ENCODE data around the gene PTPRE.

PTPRE gene

GRCh38 chr10:127860592-127860991, 46.3 kb upstream of the PTPRE start:
- H3K9me3 ChIP-seq (ENCODE audit: control insufficient read depth, insufficient read depth, low read depth, low read length): no peaks in the 10 kb centered on the region; the same call in 1 of the 2 replicates
- H3K27ac ChIP-seq (ENCODE audit: extremely low read depth, low read depth, low read length): no peak overlapping the region
- no peak for TF ChIP-seq ZBTB26 (tag by site-specific recombination; optimal IDR thresholded peaks at IDR 0.05)
- no peak for TF ChIP-seq GLI2 (tag by site-specific recombination; IDR thresholded peaks at IDR 0.05; ENCODE audit: borderline replicate concordance, low read depth)
- no peak for TF ChIP-seq SALL2 (tag by site-specific recombination; IDR thresholded peaks at IDR 0.05; ENCODE audit: borderline replicate concordance)
- TF ChIP-seq GLIS2 (tag by site-specific recombination; IDR thresholded peaks at IDR 0.05): no peak
- TF ChIP-seq ZNF146 (tag by site-specific recombination; IDR thresholded peaks at IDR 0.05): no peak
- TF ChIP-seq ZEB2 (tag by site-specific recombination; IDR thresholded peaks at IDR 0.05): no peak
- TF ChIP-seq ZNF169 (tag by site-specific recombination; IDR thresholded peaks at IDR 0.05): no peak
- TF ChIP-seq ZNF596 (tag by site-specific recombination; IDR thresholded peaks at IDR 0.05): no peak
- no peak for TF ChIP-seq ZNF792 (tag by site-specific recombination; IDR thresholded peaks at IDR 0.05)
- TF ChIP-seq ZNF10 (tag by site-specific recombination; IDR thresholded peaks at IDR 0.05): no peak
- no peak for TF ChIP-seq ZNF416 (tag by site-specific recombination; IDR thresholded peaks at IDR 0.05)
- no peak for TF ChIP-seq YY1 (tag by site-specific recombination; IDR thresholded peaks at IDR 0.05)
- TF ChIP-seq ZNF561 (tag by site-specific recombination; IDR thresholded peaks at IDR 0.05; ENCODE audit: borderline replicate concordance): no peak
- TF ChIP-seq PBX3 (CRISPR knock-in tag; IDR thresholded peaks at IDR 0.05): no peak
- no peak for TF ChIP-seq ZNF473 (tag by site-specific recombination; IDR thresholded peaks at IDR 0.05)
- no peak for TF ChIP-seq ZNF114 (tag by site-specific recombination; IDR thresholded peaks at IDR 0.05)
- TF ChIP-seq PRDM1 (tag by site-specific recombination; IDR thresholded peaks at IDR 0.05): no peak
- no peak for TF ChIP-seq ZNF221 (tag by site-specific recombination; IDR thresholded peaks at IDR 0.05; ENCODE audit: borderline replicate concordance)
- TF ChIP-seq PRDM10 (tag by site-specific recombination; IDR thresholded peaks at IDR 0.05): no peak
- TF ChIP-seq PRDM4 (tag by site-specific recombination; IDR thresholded peaks at IDR 0.05): no peak
- H3K4me3 ChIP-seq (ENCODE audit: low read depth, low read length): no peak overlapping the region
- ChIA-PET CTCF (no interaction called here), POLR2A (no interaction called here)
- no peaks in the 10 kb centered on the region for H3K4me1 ChIP-seq (ENCODE audit: control insufficient read depth, insufficient read depth, low read length)
- no peaks in the 10 kb centered on the region for H3K36me3 ChIP-seq (ENCODE audit: control insufficient read depth in 2 of 2, insufficient read depth in 1 of 2, low read length in 2 of 2)
